Medulla oblongata (tissue), 1 donor: Measurements from ENCODE around the gene CAPN8.

Experiments
- DNase-seq: peaks from one replicate; pipeline ENCODE4 v3.0.0-alpha.2; 2015; ENCODE audit errors: extremely low spot score

CAPN8 gene

DNA sequence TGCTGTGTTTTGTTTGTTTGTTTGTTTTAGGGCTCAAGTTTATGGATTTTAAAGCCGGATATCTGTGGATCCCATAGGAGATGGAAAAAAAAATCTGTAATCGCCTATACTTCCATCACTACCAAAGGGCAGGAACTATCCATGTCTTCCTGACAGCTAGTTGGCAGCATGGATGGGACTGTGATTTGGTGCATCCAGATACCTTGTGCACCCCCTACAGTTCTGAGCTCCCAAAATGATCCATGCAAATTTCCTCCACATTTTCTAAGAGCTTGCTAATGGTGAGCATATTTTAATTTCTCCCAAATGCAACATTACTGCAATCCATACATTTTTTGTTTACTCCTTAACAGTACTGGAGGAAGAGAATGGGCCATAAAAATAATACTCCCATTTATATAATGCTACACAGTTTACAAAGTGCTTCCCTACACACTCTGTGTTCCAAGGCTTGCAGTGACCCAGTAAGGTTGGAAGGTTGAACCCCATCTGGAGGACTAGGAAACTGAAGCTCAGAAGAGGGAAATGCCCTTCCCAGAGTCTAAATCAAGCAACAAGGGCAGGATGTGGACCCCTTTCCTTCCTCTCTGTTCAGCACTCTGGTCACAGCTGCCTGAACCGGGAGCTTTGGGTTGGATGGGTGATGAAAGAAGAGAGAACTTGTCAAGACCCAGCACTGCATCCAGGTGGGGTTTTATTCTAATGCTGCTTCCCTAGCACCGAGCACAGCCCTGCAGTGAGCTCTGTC, 48.0 kb downstream of the CAPN8 start:
- DNase-seq, result no peak

DNA sequence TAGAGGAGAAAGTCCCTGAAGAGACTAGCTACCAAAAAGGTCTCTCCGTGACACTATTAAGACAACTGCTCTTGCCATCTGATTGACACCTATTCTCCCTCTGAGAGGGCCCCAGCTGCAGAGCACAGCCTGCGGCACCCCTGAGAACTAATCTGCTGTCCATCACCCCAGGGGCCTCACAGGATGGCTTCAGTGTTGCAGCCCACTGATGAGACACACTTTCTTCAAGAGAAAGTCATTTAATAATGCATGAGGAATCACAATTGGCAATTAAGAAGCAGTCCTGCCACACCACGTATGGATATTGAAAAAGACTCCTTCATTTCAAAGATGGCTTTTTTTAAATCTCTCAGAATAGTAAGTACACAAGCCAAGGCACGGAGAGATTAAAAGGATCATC, 48.9 kb downstream of the CAPN8 start:
- no peak for DNase-seq

DNA sequence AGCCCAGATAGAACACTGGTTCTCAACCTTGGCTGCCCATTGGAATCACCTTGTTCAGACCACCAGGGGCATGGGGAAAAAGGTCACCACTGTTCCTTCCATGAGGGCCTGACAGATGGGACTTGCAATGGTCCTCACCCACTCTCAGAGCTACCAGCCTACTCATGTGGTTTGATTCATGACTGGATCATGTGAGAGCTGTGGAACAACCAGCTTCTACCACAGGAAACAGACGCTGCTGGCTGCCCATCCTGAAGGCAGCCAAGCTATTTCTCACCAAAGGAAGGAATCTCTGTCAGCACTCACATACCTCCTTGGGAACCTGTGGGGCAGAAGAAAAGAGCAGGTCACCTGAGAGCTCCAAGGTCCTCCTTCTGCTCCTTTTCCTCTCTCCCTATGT, 53.6 kb downstream of the CAPN8 start:
- peak; percentile 52 for DNase-seq

DNA sequence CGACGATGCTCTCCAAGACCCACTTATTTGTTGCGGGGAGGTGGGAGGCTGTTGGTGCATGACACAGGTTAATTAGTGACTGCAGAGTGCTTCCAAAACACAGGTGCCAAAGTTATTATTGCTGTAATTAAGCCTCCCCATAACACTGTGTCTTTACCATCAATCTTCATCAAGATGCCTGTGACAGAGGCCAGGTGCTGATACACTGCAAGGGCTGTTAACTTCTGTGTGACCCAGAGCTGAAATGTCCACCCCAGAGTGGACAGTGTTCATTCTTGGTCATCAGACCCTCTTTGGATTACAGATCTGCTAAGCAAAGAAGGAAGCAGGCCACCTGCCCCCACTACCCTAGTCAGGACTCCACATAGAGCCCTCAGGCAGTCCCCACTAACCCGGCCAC, 55.5 kb downstream of the CAPN8 start:
- no peak for DNase-seq

DNA sequence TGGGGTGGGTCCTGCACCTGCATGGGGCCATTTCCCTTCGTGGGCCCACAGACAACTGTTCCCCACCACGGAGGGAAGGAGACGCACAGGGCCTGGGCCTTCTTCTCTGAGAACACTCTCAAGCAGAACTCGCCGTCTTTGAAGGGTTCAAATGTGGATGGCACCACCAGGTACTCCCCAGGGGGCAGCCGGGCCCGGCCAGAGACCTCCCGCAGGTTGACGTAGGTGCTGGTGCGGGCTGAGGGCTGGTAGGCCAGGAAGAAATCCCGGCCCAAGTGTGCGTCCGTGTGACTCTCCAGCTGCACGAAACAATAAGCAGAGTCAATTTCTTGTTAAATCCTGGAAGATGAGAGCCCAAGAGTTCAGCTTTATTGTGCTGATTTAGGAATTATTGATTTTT, 56.4 kb downstream of the CAPN8 start:
- no peak for DNase-seq

DNA sequence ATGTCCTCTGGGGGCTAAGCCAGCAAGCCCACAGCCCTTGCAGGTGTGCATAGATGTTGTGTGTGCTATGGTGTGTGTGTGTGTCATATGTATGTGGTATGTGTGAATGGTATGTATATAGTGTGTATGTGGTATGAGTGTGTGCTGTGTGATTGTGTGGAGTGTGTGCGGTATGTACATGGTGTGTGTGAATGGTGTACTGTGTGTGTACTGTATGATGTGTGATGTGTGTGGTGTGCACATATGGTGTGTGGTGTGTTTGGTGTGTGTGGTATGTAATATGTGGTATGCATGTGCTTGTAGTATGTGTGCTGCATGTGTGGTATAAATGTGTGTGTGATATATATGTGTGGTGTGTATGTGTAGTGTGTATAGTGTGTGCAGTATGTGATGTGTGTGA, 107.0 kb downstream of the CAPN8 start:
- no peak for DNase-seq

DNA sequence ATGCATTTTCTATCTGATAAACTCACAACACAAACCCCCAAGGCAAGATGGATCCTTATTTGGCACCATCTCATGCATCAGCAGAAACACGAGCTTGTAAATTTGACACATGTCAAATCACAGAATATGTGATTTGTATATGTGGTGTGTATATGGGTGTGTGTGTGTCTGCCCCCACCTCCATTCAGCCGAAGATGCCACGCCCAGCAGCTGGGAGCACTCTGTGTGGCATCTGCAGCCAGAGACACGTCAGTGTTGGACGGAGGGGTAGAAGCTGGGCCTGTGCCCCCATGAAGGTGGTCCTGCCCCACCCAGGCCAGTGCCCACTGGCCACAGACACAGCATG, 108.4 kb downstream of the CAPN8 start:
- no peak for DNase-seq

DNA sequence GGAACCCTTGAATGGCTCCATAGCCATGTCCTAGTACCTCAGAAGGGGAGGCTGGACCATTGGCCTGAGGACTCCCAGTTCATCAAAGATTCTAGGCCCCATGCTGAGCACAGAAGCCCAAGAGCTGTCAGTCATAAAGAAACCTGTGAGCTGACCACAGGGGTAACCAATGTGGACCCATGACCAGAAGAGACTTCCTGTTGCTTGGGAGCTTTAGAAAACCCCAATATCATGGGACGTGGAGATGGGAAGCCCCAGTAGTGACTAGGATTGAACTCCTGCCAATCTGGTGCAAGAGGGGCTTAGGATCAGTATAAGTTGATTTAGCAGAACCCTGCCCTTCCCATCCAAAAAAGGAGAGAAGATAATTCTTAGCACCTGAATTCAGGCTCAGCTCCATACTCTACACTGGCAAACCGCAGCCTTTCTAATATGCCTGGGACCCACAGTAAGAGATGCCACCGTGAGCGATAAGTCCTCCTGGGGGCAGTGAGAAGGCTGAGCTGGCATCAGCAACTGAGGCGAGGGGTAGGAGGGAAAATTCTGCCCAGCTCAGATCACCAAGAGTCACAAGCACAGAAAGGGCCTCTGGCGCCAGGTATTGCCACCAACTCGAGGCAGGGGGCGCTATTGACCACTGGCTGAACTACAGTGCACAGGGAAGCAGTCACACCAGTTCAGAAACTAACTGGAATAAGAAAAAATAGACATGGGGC, 108.9 kb downstream of the CAPN8 start:
- no peak for DNase-seq

DNA sequence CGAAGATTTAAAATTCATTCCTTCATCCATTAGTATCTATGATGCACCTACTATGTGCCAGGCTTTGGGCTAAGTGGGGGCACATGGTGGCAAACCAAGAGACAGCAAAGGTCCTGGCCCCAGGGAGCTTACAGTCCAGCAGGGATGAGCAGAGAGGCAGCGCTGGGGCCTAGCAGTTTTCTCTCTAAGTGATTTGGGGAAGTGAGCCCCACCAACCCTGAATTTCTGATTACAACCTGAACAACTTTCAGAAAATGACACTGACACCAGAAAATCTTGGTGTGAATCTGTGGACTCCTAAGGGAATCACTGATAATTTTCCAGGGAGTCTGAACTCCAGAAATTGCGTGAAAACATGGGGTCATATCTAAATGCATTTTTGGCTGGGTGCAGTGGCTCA, 111.5 kb downstream of the CAPN8 start:
- DNase-seq, result no peak

DNA sequence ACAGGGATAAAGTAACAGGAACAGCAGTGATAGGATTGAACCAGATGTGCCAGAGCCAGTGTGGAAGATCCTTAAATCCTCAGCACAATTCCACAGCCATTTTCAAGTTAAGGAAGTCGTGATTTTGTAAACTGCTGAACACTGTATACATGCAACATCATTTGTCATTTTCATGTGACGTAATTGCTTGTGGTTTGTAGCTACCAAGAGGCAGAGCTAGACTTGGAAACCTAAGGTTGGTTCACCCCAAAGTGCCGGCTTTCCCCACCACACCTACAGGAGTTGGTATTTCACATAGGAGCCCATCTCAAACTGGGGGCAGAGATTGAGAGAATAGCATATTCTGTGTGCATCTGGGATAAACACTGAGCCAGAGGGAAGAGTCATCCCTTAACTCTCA, 113.9 kb downstream of the CAPN8 start:
- no peak for DNase-seq

DNA sequence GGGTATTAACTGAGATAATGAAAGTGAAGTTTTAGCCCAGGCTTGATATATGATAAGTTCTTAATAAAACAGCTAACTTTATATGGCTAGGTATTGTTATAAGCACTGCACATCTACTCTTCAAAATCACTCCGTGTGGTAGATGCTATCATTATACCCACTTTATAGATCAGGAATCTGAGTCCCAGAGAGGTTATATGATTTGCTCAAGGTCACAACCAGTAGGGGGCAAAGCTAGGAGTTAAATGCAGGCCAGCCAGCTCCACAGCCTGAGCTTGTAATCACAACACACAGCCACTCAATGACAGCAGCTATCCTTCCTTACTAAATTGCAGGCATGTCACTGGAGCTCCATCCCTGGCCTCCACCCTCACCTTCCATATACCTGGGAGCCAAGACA, 115.8 kb downstream of the CAPN8 start:
- no peak for DNase-seq

DNA sequence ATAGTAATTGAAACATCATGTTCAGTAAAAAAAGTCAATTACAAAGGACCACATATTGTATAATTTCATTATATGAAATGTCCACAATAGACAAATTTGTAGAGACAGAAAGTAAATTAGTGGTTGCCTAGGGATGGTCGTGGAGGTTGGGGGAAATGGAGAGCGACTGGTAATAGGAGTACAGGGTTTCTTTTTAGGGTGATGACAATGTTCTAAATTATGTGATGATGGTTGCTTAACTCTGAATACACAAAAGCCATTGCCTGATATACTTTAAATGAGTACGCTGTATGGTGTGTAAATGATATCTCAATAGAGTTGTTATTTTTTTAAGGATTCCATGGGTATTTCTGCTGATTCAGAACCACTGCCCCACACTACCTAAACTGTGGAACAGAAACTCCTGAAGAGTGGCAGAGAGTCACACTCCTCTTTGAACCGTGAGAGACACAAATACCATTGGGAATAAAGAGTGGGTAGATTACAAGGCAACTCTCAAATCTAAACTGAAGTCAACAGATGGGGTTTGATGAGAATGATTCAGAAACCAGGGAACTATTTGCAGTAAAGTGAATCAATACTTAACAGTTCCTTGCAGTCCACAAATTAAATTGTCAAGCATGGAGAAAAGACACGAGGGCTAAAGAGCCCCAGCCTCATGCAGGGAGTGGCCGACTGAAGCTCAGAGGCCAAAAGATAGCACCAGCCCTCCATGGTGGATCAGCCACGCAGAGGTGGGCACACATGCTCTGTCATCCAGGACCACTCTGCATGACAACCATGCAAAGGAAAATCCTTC, 118.0 kb downstream of the CAPN8 start:
- DNase-seq, result no peak

DNA sequence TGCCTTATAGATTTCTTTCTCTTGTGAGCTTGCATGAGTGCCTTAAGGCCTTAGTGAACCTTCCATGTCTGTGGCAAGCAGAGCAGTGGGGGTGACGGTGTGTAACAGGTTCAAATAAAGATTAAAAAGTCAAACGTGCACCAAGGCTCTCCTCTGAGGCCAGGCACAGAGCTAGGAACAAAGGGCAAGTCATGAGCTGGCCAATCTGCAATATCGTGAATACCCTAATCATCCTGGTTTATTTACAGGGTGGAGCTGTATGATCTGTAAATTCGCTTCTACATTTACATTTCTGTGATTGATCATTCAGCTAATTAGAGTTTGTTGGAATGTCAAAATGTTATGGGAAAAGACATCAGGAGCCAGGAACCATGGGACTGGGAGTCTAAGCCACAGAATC, 120.2 kb downstream of the CAPN8 start:
- DNase-seq, result no peak

DNA sequence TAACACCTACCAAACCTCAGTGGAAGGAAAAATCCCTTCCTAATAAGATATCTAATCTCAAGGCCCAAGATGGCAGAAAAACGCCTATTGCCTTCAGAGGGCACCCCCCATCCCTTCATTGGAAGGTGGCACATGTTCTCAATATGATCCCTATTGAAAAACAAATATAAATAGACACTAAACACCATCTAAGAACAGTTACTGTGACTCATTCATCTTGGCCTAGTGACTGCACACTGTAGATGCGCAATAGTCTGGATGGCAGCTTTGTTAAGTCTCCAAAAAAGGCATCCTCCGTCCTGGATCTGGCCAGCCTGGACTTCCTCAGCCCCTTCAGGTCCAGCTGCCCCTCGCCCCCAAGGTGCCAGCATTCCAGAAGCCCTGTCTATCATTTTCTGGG, 121.9 kb downstream of the CAPN8 start:
- no peak for DNase-seq

DNA sequence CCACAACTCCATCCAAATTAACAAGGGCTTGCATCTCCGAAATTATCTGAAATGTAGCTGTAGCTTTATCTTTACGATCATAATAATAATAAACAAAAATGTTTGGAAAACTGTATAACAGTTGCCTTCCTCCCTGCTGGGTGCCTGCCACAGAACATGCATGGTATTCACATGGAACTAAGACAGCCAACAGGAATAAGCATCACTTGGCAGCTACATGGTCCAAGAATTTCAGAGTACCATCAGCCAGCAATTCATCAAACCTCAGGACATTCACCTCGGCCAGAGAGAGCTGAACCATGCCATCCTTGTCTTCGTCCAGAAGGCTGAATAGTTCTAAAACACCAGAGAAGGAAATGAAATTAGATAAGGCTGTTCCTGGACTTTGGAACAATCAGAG, 122.7 kb downstream of the CAPN8 start:
- DNase-seq, result no peak

DNA sequence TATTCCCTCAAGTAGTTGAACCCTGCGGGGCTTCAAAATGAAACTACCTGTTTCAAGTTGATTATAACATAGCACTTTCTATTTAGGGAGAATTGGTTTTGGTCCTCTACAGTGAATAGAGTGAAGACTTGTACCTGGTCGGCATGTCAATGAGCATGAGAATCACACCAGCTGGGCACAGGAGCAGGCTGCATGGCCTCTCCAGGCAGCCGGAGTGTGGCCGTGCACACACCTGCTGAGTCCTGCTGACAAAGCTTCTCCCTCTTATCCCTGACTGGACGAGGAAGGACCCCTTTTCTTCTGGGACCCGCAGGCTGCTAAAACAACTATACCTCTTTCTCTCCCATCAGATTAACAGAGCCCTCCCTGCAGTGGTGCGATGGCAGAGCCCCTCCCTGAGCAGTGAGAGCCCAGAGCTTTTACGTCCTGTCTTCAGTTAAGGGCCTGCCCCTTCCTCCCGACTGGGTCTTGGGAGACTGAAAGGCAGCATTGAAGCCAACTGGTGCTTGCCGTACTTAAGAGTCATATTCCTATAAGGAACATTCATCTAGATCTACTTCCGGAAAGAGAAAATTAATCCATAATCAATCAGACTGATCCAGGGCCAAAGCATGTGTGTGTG, 124.9 kb downstream of the CAPN8 start:
- DNase-seq, result no peak

DNA sequence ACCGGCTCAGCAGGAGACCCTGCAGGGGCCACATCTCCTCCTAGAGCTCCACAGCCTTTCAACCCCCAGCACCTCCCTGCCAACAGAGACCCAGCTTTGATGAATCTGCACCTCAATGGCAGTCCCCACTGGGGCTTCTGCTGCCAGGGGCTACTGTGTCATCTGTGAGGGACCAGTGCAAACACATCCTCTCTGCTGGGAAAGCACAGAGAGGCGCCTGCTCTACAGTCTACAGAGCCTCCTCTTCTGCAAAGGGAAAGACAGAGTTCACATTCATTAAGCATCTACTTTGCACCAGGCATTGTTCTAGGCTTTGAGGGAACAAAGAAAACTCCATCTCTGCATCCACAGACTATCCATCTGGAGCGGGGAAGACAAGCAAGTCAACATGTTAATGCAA, 125.8 kb downstream of the CAPN8 start:
- no peak for DNase-seq

DNA sequence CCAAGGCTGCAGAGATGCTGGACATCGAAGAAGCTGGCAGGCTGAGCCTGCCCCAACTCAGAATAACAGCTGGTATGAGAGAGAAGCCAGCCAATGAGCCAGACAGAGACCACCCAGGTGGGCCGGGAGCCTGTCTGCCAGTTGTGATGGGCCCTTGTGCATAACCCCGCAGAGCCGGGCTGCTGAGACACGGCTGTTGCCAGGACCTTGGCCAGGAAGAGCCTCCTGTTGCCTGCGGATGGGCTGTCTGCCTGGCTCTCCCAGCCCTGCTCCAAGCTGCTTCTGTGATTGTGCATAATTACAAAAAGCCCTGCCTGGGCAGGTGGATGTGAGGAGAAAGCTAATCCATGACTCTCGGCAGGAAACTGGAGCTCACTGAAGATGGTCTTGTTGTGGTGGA, 126.5 kb downstream of the CAPN8 start:
- peak; percentile 20 for DNase-seq

DNA sequence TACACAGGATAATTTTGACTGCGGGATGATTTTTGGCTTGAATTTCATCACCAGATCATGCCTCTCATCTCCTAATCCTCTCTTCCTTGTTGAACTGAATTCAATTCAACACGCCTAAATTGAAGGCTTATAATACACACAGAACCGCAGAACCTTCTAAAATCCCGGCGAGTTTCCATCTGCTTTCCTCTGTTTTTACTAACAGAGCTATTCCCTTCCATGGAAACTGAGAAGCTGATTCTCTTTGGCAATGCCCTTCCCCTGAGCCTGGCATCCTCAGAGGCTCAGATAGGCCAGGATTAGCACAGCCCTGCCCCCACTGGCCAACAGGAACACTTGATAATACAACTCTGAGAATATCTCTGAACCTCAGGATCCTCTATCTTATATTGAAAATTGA, 130.2 kb downstream of the CAPN8 start:
- no peak for DNase-seq

DNA sequence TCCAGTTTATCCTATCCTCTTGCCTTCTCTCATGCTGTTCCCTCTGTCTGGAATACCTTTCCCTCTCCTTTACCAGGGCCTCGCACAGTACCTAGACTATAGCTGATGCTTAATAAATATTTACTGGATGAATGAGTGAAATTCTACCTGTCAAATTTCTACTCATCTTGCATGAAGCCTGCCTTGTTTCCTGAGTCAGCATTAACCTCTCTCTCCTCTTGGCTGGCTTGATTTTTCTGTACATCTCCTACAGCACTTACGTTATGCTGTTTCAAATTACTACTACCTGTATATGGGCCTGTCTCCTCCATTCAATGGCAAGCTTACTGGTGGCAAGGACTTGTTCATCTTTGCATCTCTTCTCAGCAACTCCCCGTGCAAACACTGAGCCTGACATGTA, 130.8 kb downstream of the CAPN8 start:
- no peak for DNase-seq

DNA sequence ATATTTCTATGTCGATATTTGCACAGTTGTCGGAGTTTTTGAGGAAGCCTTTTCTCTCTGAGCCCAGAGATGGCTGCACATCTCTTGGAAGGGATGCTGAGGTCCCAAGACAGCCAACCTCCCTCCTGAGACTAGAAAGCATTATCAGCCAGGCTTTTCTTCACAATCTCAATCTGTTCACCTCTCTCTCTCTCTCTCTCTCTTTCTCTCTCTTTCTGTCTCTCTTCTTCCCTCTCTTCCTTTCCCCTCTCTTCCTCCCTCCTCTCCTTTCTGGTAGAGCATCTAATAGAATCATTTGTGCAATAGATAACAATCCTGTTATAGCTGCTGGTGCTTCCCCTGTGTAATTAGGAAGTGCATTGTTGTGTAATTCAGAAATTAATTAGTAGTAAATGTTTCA, 131.8 kb downstream of the CAPN8 start:
- DNase-seq, result no peak

DNA sequence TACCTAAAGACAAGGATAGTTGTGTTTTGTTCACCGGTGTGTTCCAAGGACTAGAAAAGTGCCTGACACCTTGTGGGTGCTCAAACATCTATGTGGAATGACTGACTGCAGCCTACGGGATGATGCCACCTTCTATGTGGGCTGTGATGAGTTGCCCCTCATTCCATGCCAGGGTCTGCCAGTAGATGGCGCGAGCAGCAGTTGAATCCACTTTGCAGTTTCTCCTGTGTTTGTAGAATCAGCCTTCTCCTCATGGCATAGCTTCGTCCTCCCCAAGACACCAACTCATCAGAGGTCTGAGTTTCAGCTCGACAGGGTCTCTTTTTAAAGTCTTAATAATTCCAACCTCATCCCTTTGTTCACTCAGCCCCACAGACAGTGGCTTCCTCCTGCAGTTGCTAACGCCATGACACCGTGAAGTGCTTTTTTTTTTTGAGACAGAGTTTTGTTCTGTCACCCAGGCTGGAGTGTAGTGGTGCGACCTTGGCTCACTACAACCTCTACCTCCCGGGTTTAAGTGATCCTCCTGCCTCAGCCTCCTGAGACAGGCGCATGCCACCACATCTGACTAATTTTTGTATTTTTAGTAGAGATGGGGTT, 133.7 kb downstream of the CAPN8 start:
- DNase-seq, result peak; percentile 72
